Activated CD4-positive, alpha-beta T cell treated with anti-CD3 and anti-CD28 coated beads, Interleukin-2, Interleukin-4, amounts not matched to agents 100 ng/mL and 50 ng/mL, durations not matched to agents 16 hours and 8 hours (primary cell): ENCODE measurements around the gene ALDH1A1.
"Not testable (repeated sequence)": the region's sequence is repeated elsewhere in the genome, so short reads cannot be mapped to it uniquely, and the experiment has no call there.

Experiments used
- DNase-seq: peaks from one replicate; pipeline ENCODE4 v3.0.0-alpha.2; 2020; ENCODE audit warnings: low spot score

The ALDH1A1 gene

DNA sequence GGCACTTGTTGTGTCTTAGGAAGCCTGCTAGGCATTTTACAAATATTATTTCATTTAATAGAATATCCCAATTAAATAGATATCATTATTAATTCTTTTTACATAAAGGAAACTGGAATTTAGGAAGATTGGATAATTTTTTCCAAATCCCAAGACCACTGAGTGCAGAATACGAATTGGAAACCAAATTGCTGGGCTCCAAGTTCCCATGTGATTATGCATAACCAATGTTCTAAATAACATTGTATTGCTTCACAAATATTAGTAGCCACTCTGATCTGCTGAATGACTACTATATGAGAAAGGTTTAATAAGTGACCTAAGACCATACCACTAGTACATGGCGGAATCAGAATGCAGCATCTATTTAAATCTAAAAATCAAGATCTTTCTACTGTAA is 57.7 kb downstream of the ALDH1A1 start:
- DNase-seq: no peak

DNA sequence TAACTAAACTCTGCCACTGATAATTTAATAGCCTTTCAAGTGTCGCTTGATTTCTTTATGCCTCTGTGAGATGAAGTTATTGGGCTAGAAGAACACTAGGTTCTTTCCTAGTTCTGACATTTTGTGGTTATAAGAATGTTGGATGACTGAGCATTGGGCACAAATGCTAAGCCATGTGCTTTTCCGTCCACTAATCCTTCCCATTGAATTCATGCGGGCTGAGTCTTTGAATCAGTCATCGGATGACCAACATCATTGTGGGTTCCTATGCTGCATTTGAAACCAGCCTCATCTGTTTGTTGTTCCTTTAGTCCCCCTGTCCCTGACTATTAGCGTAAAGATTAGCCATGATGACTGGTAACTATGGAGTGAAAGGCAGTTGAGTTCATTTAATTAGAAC is 58.5 kb downstream of the ALDH1A1 start:
- no peak for DNase-seq

DNA sequence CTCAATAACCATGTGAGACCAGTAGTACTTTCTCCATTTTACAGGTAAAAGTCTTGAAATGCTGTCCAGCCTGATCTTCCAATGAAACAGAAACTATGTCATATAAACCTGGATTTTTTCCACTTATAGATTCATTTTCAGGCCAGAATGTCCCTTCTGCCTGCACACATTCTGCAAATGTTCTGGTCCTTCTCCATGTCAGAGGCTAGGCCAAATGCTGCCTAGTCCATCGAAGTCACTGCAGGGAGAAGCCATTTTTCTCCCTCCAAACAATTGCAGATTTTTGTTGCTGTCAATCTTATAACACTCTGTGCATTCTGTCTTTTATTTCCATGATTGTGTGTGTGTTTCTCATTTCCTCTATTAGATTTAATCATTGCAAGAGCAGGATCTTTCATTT is 59.4 kb downstream of the ALDH1A1 start:
- DNase-seq: no peak

DNA sequence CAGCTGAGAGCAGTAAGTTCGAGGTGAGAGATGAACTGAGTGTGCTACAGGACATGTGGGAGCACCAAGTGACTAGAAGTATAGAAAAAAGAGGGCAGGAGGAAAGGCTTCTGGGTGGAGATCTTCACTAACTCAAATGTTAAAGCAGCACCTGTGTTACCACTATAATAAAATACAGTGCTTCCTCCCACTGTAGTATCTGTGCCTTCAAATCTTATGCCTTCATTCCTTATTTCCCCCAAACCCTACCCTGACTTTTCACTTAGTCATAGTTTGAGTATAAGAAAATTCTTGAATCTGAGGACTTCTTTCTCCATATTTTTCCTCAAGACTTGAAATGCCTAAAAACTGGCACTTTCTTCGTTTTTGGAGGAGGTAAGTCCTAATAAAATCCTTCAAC is 61.8 kb downstream of the ALDH1A1 start:
- DNase-seq: no peak

DNA sequence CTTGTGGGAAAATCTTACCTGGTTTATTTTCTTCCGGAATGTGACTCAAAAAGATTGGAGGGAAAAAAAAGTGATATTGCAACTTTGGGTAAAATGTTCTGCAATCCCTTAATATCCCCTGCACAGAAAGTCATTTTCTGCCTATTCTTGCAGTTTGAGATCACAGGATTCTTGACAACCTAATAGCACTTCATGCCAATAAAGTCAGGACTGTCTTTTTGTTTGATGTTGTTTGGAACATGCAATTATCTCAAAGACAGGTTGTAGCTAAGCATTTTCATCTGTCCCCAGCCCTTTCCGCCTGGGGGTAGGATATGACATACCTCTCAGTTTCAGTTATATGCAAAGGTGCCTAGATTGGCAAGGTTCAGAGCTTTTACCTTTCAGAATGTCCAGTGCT is 63.9 kb downstream of the ALDH1A1 start:
- DNase-seq: no peak

DNA sequence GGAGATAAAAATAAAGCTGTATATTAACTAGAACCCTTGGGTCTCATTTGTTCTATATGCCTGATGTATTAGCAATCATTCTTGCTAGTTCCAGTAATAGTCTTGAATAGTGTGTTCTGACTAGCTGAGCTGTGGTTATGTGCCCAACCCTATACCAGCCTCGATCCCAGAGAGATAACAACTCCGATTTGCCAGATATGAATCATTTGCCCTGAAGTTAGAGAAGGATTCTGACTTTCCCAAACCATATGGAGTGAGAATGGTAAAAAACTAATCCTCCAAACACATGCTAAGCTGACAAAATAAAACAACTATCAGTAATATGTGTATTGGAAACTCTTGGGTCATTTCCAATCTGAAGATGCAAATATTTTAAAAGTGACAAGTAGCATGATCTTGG is 64.8 kb downstream of the ALDH1A1 start:
- no peak for DNase-seq

DNA sequence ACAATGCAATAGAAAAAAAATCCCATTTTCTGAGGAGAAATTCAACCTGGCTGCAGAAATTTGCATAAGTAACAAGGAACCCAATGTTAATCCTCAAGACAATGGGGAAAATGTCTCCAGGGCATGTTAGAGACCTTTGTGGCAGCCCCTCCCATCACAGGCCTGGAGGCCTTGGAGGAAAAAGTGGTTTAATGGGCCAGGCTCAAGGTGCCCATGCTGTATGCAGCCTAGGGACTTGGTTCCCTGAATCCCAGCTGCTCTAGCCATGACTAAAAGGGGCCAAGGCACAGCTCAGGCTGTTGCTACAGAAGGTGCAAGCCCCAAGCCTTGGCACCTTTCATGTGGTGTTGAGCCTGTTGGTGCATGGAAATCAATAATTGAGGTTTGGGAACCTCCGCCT is 66.5 kb downstream of the ALDH1A1 start:
- DNase-seq: no peak

DNA sequence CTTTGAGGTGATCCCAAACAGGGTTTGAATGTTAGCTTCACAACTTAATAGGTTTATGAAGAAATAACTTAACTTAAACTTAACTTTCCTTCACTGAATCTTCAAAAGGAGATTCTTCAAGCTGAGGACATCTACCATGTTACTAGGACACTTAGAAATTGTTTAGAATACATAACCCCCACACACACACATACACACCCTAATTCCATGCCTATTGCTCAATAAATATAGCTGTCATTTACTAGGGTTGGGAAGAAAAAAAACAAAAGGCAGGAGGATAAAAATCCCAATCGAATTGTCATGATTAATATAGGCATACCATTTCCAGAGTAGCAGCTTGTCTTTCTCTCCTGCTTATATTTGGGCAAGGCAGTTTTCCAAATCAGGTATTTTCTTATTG is 68.3 kb downstream of the ALDH1A1 start:
- DNase-seq: no peak

DNA sequence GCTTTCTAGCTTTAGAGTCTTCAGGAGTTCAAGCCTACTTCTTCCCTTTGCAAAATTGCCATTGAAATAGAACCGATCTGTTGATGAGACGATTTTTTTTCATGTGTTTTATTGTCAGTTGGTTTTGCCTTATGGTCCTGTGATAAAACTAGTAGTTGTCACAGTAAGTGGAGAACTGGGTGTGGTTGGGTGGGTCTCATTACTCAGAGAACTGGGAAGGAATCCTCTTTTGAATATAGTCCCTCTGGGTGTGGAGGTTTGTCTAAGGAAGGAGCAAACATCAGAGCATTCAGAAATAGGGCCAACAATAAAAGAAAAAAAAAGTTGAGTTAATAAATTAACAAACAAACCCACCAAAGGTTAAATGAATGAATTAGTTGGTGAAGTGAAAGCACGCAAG is 69.0 kb downstream of the ALDH1A1 start:
- no peak for DNase-seq

DNA sequence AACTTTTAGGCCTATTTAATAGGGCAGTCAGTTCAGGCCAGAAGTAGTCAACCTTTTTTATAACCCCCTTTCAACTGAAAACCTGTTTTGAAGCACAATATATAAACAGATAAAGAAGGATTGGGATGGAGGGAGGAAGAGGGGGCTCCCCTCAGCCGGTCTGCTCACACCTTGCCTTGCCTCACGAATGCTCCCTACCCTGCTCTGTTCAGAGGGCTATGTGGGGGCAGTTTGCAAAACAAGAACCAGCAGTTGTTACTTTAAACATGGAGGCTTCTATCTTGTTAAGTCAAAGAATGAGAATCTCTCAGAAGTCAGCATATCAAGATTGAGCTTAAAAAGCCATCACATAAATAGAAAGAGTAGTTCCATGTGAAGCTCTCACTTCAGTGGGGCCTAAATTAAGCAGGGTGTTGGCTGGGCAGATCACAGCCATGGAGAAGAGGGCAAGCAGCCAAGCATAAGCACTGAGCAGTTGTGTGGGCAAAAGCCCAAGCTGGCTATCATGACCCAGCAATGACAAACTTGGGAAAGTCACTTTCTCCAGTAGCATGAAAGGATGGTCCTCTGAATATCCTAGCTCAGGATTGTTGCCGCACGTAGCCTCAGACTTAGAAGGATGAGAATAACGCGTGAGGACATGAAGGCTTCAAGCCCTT is 70.6 kb downstream of the ALDH1A1 start:
- no peak for DNase-seq

DNA sequence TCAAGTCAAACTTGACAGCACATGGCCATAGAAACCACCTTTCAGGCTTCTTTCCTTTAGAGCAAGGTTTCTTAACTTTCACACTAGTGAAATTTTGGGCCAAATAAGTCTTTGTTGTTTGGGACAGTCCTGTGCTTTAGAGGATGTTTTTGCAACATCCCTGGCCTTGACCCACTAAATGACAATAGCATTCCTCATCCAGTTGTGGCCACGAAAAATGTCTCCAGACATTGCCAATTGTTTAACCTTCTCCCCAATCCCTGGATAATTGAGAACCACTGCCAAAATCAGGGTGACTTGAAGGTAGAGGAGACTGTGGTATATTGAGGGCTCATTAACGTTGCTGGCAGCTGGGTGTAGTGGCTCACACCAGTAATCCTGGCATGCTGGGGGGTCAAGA is 72.0 kb downstream of the ALDH1A1 start:
- DNase-seq: no peak

DNA sequence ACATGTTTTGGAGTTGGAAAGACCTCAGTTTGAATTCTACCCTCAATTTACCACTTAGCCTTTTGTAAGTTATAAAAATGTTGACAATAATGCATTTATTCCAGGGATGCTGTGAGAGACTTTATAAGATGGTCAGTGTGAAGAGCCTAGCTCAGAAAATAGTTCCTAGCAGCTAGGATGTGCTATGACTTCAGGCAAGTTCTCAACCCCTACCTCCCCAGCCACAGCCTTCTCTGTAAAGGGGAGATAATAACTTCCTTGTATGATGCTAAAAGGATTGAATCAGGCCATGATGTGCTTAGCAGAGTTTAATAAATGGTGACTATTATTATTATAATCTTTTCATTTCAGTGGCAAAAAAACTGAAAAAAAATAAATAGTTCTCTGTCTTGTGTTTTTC is 77.6 kb downstream of the ALDH1A1 start:
- DNase-seq: no peak

DNA sequence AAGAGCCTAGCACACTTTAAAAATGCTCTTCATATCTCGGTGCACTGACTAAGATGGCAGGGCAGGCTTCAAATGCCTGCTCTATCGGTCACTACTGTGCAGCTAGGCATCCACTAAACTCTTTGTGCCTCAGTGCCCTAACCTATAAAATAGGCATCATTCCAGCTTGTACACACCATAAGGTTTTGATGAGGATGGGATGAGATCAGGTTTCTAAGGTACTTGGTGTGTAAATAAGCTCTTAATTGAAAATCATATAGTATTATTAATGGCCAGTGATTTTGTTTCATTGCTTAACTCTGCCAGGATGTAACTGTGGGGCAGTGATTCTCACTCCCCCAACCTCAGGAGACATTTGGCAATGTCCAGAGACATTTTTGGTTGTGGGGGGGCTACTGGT is 78.5 kb downstream of the ALDH1A1 start:
- DNase-seq: no peak

DNA sequence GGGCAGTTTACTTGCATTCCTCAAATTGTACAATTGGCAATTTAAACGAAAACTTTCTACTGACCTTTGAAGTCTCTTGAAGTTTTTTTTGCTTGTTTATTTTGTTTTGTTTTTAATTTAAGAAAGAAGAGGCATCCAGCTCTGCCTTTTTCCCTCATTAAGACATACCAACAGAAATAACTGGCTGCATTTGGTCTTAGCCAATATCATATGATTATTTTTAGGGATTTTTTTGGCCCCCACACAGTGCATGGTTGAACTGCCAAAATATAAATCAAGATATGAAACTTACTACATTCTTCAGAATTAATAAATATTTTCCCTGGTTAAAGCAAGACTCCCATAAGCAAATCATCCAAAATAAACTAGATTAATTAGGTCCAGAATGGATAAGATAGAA is 79.4 kb downstream of the ALDH1A1 start:
- no peak for DNase-seq

DNA sequence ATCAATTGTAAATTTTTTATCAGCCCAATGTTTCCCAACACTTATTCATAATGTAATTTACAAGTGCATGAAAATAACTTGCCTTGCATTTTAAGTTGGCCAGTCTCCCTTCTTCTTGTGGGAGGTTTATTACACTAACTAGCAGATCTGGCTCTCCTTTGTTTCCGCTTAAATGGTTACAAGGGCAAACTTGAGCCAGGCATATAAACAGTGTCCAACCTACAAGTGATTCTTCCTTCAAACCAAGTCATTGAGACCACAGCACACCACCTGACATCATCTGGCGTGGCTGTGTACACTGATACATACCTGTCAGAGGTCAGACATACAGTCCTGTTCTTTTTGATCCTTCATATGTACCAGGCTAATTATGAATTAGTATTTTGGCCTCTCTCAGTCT is 80.1 kb downstream of the ALDH1A1 start:
- DNase-seq: no peak

DNA sequence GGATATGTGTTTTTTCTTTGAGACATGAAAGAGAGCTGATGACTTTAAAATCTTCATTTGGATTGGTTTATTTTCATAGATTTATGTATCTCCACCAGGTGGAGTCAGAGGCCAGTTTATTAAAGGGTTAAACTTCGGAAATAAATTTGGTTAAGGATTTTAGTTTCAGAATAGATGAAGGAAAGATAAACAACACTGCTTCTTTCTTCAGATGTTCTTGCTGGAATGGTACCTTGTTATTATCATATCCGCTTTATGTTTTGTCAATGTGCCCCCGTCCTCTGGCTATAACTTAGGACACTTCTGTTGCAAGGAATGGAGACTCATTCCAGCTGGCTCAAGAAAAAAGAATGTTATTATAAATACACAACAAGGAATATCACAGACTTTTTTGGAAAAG is 81.2 kb downstream of the ALDH1A1 start:
- no peak for DNase-seq

DNA sequence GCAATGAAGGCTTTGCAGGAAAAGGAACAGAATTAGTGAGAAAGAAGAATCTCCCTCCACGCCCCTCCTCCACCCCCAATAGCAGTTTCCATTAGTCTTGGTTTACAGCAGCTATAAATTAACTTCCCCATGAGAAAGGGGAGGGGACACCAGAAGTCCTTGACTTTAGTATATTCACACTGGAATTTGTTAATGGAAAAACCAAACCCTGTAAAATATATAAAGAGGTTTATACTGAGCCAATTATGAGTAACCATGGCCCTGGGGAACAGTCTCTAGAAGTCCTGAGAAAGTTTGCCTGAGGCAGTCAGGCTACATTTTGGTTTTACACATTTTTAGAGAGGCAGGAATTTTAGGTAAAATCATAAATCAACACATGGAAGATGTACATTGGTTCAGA is 88.5 kb downstream of the ALDH1A1 start:
- no peak for DNase-seq

DNA sequence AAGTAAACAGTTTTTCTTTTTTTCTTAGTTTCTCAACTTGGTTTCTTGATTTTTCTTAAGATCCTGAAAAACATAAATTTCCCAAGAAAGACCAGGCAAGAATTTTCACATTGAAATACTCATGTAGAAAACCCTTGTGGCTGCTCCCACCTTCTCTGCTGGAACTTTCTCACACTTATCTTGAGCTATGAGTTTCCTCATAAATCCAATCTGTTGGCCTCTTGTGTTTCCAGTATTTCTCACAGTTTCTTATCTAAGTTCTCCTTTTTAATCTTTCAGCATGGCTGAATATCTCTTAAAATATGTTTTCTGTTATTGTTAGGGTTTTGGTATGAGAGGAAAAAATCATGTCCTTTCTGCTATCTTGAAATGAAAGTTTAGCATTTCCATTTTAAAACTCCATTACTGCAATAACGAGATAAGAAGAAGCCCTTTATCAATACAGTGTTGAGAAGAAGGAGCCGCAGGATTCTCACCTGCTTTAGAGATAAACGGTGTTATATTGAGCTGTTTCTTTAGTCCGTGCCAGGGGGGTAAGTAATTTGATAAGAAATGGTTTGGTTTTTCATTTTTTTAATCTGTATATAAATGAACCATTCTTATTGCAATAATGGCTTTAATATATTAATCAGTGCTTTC is 89.3 kb downstream of the ALDH1A1 start:
- no peak for DNase-seq

DNA sequence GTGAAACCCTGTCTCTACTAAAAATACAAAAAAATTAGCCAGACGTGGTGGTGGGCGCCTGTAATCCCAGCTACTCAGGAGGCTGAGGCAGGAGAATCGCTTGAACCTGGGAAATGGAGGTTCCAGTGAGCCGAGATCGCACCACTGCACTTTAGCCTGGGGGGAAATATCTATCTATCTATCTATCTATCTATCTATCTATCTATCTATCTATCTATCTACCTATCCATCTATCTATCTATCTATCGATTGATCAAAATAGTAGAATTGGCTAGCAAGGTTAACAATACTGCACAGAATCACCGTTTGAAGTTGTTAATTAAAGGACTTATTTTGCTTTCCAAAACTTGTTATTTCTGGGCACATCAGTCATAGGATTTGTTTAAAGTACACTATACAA is 90.1 kb downstream of the ALDH1A1 start:
- DNase-seq: not testable (repeated sequence)

DNA sequence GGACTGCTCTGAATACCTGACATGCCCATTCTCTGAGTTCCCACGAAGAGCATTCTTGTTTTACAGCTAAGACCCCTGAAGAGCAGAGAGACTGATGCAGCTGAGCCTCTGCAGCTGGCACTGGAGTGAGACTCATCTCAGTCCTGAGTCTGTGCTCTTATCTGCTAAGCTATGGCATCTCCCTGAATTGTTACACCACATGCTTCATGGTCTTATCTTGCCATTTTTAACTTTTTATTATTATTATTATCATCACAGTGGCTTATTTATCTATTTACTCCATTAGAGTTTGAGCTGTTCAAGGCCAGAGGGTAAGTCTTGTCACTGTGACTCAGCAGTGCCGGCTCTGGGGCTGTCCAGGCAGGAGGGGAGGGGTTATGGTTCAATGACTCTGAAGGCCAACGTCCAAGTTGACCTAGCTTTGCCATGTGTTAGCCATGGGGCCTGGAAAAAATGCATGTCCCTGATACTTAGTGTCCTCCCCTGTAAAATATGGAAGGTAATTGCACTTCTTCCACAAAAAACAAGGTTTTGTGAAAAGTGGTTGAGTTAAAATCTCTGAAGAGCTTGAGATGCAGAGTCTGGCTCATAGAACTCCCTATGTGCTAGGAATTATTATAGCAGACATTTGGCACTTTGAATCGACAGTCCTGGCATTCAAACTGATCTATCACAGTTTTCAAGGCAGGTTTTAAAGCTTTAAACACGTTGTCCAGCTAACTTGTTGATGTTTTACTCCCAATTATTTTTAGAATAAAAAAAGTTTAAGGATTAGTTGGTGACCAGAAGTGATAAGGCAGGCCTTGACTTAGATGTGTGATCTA is 94.6 kb downstream of the ALDH1A1 start:
- no peak for DNase-seq

DNA sequence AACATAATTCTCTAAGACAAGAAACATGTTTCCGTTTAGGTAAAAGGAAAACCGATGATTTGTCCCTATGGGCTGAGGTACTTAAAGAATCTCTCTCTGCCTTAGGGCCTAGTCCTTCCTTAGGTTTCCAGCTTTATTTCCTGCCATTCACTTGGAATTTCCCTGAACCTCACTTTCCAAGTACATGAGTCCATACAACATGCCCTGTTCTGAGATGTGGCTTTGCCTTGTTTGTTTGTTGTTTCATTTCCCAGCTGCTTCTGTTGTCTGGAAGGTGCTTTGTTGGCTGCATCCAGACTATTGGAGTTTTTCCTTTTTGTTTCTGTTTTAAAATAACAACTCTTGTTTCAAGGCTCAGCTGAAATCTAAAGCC is 95.2 kb downstream of the ALDH1A1 start:
- no peak for DNase-seq

DNA sequence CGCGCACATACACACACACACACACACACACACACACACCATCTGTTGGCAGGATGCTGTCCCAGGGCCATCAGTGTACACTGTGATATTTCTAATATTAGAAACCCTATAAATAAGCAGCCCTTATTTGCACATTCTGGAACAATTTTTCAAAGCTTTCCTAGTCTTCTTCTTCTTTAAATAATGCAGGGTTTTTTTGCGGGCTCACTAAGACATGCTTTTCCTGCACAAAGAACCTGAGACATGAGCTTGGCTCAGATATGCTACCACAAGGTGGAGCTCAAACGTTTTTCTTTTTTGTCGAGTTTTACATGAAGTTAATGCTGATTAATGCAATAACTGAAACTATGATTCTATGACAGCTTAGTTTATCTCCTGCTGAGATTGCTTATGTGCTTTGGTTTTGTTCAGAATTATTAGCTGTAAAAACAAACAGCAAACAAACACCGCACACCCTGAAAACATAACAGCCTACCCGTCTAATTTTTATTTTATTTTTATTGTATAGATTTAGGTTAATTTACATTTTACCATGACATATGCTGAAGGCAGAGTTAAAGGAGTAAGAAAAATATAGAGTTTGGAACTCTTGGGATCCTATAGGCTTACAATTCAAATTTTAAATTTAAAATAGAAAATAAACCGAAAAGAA is 95.8 kb downstream of the ALDH1A1 start:
- DNase-seq: peak; percentile 39
